Measurements from ENCODE around the gene ZNF85.
"Not testable (repeated sequence)": the region's sequence is repeated elsewhere in the genome, so short reads cannot be mapped to it uniquely, and the experiment has no call there.

The ZNF85 gene

GRCh38 chr19:20923077-20923871, at the start of gene ZNF85:
ZNF85 (plus strand) TSS chr19:20923251; CDS start chr19:20923401, 150 bp downstream.
- Histone ChIP-seq H3K4me3 (ENCODE audit: low read length) (peak within 1 kb of the TSS; percentile 92), H3K27ac (ENCODE audit: low read length) (no peak within 1 kb of the TSS), H3K36me3 (ENCODE audit: control insufficient read depth, insufficient read depth, low read length) (no peaks in the 10 kb centered on the region), H3K9me3 (ENCODE audit: control insufficient read depth, insufficient read depth, low read length) (no peaks in the 10 kb centered on the region), H3K27me3 (ENCODE audit: control insufficient read depth, insufficient read depth, low read length) (no peaks in the 10 kb centered on the region), H3K4me1 (ENCODE audit: control insufficient read depth, insufficient read depth, low read length) (no peaks in the 10 kb centered on the region)
- WGBS (ENCODE audit: insufficient coverage, insufficient read length) = no CpG with 5 or more reads among the region's 38 CpGs
- DNase-seq (ENCODE audit: low read depth, low spot score) = peak; percentile 85

- no peak for DNase-seq (ENCODE audit: low read depth, low spot score)
- peaks cover 4% of the 10 kb centered on the region for H3K9me3 ChIP-seq (ENCODE audit: control insufficient read depth, insufficient read depth, low read length)
- WGBS (ENCODE audit: insufficient coverage, insufficient read length) = no CpG with 5 or more reads among the region's 1 CpG
- H3K36me3 ChIP-seq (ENCODE audit: control insufficient read depth, insufficient read depth, low read length) = no peaks in the 10 kb centered on the region
- no peaks in the 10 kb centered on the region for H3K27me3 ChIP-seq (ENCODE audit: control insufficient read depth, insufficient read depth, low read length)
- H3K4me1 ChIP-seq (ENCODE audit: control insufficient read depth, insufficient read depth, low read length) = no peaks in the 10 kb centered on the region
- no peak overlapping the region for H3K4me3 ChIP-seq (ENCODE audit: low read length)
- H3K27ac ChIP-seq (ENCODE audit: low read length) = no peak overlapping the region
Measured at GRCh38 chr19:20879501-20879900, 43.5 kb upstream of the ZNF85 start.

GRCh38 chr19:20912973-20913372, 10.1 kb upstream of the ZNF85 start:
- no peak overlapping the region for H3K27ac ChIP-seq (ENCODE audit: low read length)
- no peak overlapping the region for H3K4me3 ChIP-seq (ENCODE audit: low read length)
- no CpG with 5 or more reads among the region's 3 CpGs for WGBS (ENCODE audit: insufficient coverage, insufficient read length)
- no peaks in the 10 kb centered on the region for H3K27me3 ChIP-seq (ENCODE audit: control insufficient read depth, insufficient read depth, low read length)
- H3K9me3 ChIP-seq (ENCODE audit: control insufficient read depth, insufficient read depth, low read length) = peaks cover 3% of the 10 kb centered on the region
- H3K4me1 ChIP-seq (ENCODE audit: control insufficient read depth, insufficient read depth, low read length) = no peaks in the 10 kb centered on the region
- no peaks in the 10 kb centered on the region for H3K36me3 ChIP-seq (ENCODE audit: control insufficient read depth, insufficient read depth, low read length)
- DNase-seq (ENCODE audit: low read depth, low spot score) = no peak

DNA sequence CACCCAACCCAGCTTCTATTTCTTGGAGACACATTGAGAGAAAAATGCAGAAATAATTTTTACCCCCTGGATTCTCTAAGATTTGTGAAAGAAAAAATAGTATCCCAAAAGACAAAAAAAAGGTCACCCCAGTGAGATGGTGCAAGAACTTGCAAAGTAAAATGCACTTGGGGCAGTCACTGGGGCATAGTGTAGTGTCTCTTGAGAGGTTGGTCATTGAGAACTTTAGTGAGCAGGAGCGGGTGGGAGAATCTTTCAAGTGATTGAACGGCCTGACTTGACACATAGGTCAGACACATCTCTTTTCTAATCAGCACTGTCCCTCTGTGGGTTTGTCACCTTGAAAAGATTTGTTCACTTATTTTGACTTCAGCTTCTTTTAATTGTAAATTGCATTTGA, 2.4 kb downstream of the ZNF85 start:
- Histone ChIP-seq H3K4me3 (ENCODE audit: low read length) (no peak overlapping the region), H3K4me1 (ENCODE audit: control insufficient read depth, insufficient read depth, low read length) (no peaks in the 10 kb centered on the region), H3K36me3 (ENCODE audit: control insufficient read depth, insufficient read depth, low read length) (no peaks in the 10 kb centered on the region), H3K27ac (ENCODE audit: low read length) (no peak overlapping the region), H3K27me3 (ENCODE audit: control insufficient read depth, insufficient read depth, low read length) (no peaks in the 10 kb centered on the region), H3K9me3 (ENCODE audit: control insufficient read depth, insufficient read depth, low read length) (no peaks in the 10 kb centered on the region)
- WGBS (ENCODE audit: insufficient coverage, insufficient read length) = no CpG with 5 or more reads among the region's 2 CpGs
- no peak for DNase-seq (ENCODE audit: low read depth, low spot score)

GRCh38 chr19:20926796-20927195, 3.7 kb downstream of the ZNF85 start:
- no peaks in the 10 kb centered on the region for H3K27me3 ChIP-seq (ENCODE audit: control insufficient read depth, insufficient read depth, low read length)
- WGBS (ENCODE audit: insufficient coverage, insufficient read length) = no CpG with 5 or more reads among the region's 1 CpG
- H3K9me3 ChIP-seq (ENCODE audit: control insufficient read depth, insufficient read depth, low read length) = no peaks in the 10 kb centered on the region
- H3K4me3 ChIP-seq (ENCODE audit: low read length) = no peak overlapping the region
- no peaks in the 10 kb centered on the region for H3K4me1 ChIP-seq (ENCODE audit: control insufficient read depth, insufficient read depth, low read length)
- no peak overlapping the region for H3K27ac ChIP-seq (ENCODE audit: low read length)
- no peak for DNase-seq (ENCODE audit: low read depth, low spot score)
- H3K36me3 ChIP-seq (ENCODE audit: control insufficient read depth, insufficient read depth, low read length) = no peaks in the 10 kb centered on the region

GRCh38 chr19:20928371-20928770, 5.3 kb downstream of the ZNF85 start:
- Histone ChIP-seq H3K9me3 (ENCODE audit: control insufficient read depth, insufficient read depth, low read length) (no peaks in the 10 kb centered on the region), H3K27ac (ENCODE audit: low read length) (no peak overlapping the region), H3K4me3 (ENCODE audit: low read length) (no peak overlapping the region), H3K27me3 (ENCODE audit: control insufficient read depth, insufficient read depth, low read length) (no peaks in the 10 kb centered on the region), H3K36me3 (ENCODE audit: control insufficient read depth, insufficient read depth, low read length) (no peaks in the 10 kb centered on the region), H3K4me1 (ENCODE audit: control insufficient read depth, insufficient read depth, low read length) (no peaks in the 10 kb centered on the region)
- WGBS (ENCODE audit: insufficient coverage, insufficient read length) = no CpG with 5 or more reads among the region's 1 CpG
- no peak for DNase-seq (ENCODE audit: low read depth, low spot score)

- not testable (repeated sequence) for H3K9me3 ChIP-seq (ENCODE audit: control insufficient read depth, insufficient read depth, low read length); DNase-seq (ENCODE audit: low read depth, low spot score); H3K36me3 ChIP-seq (ENCODE audit: control insufficient read depth, insufficient read depth, low read length); H3K4me3 ChIP-seq (ENCODE audit: low read length); H3K27me3 ChIP-seq (ENCODE audit: control insufficient read depth, insufficient read depth, low read length); H3K27ac ChIP-seq (ENCODE audit: low read length); H3K4me1 ChIP-seq (ENCODE audit: control insufficient read depth, insufficient read depth, low read length)
- no CpG with 5 or more reads among the region's 5 CpGs for WGBS (ENCODE audit: insufficient coverage, insufficient read length)
Measured at GRCh38 chr19:20936322-20936947, 13.4 kb downstream of the ZNF85 start.

DNA sequence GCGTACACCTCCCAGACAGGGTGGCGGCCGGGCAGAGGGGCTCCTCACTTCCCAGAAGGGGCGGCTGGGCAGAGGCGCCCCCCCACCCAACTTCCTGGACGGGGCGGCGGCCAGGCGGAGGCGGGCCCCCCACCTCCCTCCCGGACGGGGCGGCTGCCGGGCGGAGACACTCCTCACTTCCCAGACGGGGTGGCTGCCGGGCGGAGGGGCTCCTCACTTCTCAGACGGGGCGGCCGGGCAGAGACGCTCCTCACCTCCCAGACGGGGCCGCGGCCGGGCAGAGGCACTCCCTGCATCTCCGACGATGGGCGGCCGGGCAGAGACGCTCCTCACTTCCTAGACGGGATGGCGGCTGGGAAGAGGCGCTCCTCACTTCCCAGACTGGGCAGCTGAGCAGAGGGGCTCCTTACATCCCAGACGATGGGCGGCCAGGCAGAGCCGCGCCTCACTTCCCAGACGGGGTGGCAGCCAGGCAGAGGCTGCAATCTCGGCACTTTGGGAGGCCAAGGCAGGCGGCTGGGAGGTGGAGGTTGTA, 29.6 kb downstream of the ZNF85 start:
- H3K4me3 ChIP-seq (ENCODE audit: low read length); H3K27ac ChIP-seq (ENCODE audit: low read length); H3K36me3 ChIP-seq (ENCODE audit: control insufficient read depth, insufficient read depth, low read length); H3K9me3 ChIP-seq (ENCODE audit: control insufficient read depth, insufficient read depth, low read length); H3K27me3 ChIP-seq (ENCODE audit: control insufficient read depth, insufficient read depth, low read length); DNase-seq (ENCODE audit: low read depth, low spot score); H3K4me1 ChIP-seq (ENCODE audit: control insufficient read depth, insufficient read depth, low read length): not testable (repeated sequence)
- no CpG with 5 or more reads among the region's 41 CpGs for WGBS (ENCODE audit: insufficient coverage, insufficient read length)

DNA sequence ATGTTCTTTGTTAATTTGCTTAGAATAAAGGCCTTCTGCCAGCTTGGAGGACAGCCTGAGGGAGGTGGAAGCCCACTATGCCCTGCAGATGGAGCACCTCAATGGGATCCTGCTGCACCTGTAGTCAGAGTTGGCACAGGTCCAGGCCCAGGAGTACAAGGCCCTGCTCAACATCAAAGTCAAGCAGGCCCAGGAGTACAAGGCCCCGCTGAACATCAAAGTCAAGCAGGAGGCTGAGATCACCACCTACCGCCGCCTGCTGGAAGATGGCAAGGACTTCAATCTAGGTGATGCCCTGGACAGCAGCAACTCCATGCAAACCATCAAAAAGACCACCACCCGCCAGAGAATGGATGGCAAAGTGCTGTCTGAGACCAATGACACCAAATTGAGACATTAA, 41.7 kb downstream of the ZNF85 start:
- WGBS (ENCODE audit: insufficient coverage, insufficient read length) = no CpG with 5 or more reads among the region's 4 CpGs
- no peak overlapping the region for H3K4me3 ChIP-seq (ENCODE audit: low read length)
- no peak overlapping the region for H3K27ac ChIP-seq (ENCODE audit: low read length)
- peak; percentile 20 for DNase-seq (ENCODE audit: low read depth, low spot score)
- H3K4me1 ChIP-seq (ENCODE audit: control insufficient read depth, insufficient read depth, low read length) = no peaks in the 10 kb centered on the region
- no peaks in the 10 kb centered on the region for H3K9me3 ChIP-seq (ENCODE audit: control insufficient read depth, insufficient read depth, low read length)
- no peaks in the 10 kb centered on the region for H3K27me3 ChIP-seq (ENCODE audit: control insufficient read depth, insufficient read depth, low read length)
- H3K36me3 ChIP-seq (ENCODE audit: control insufficient read depth, insufficient read depth, low read length) = no peaks in the 10 kb centered on the region

DNA sequence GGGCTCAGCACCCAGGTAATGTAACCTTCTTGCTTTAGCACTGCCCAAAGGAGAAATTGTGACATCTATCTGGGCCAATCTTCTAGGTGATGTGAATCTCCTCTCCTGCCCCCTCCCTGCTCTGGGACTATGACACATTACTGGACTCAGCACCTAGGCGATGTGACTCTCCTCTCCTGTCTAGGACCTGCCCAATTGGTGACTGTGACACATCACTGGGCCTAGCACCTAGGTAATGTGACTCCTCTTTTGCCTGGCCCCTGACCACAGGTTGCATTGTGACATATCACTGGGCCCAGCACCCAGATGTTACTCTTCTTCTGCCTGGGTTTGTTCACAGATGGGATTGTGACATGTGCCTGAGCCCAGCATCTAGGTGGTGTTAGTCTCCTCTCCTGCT, 45.0 kb downstream of the ZNF85 start:
- no peaks in the 10 kb centered on the region for H3K4me1 ChIP-seq (ENCODE audit: control insufficient read depth, insufficient read depth, low read length)
- H3K36me3 ChIP-seq (ENCODE audit: control insufficient read depth, insufficient read depth, low read length) = no peaks in the 10 kb centered on the region
- H3K27ac ChIP-seq (ENCODE audit: low read length) = no peak overlapping the region
- no peaks in the 10 kb centered on the region for H3K27me3 ChIP-seq (ENCODE audit: control insufficient read depth, insufficient read depth, low read length)
- no peak for DNase-seq (ENCODE audit: low read depth, low spot score)
- WGBS (ENCODE audit: insufficient coverage, insufficient read length) = no CpG with 5 or more reads among the region's 1 CpG
- H3K9me3 ChIP-seq (ENCODE audit: control insufficient read depth, insufficient read depth, low read length) = no peaks in the 10 kb centered on the region
- no peak overlapping the region for H3K4me3 ChIP-seq (ENCODE audit: low read length)

Data from iPS DF 6.9 (cell line).